ENCODE results near the gene C1orf105. TPM values are rescaled to one million over a fixed set of nuclear protein-coding genes. Genes with fewer than 3 reads are reported as not detected.
A peak's percentile ranks its signal among the peaks of the same experiment; 100 is the strongest.

The C1orf105 gene
- total RNA-seq, 1 experiment from 2014 or later, result not detected

- DNase-seq (ENCODE audit: low spot score) (no peak), ATAC-seq (no peak)
- H3K9me3 Mint-ChIP-seq, result no peaks in the 10 kb centered on the region
- ChIA-PET POLR2A (no interaction called here), CTCF (interaction anchor here (2.1 kb wide), 1 partner anchor 10 kb away, joined by 5 read pairs; no protein-coding TSS in a partner anchor)
- TF ChIP-seq GABPB1 (CRISPR knock-in tag; IDR thresholded peaks at IDR 0.05), result 0 out of 2 replicates have a peak, but pooled peaks have one; percentile 14
- no peak for TF ChIP-seq ATF6 (CRISPR knock-in tag; IDR thresholded peaks at IDR 0.05)
- H3K27ac Mint-ChIP-seq, result no peak overlapping the region
- H3K36me3 Mint-ChIP-seq, result no peaks in the 10 kb centered on the region
- H3K4me3 Mint-ChIP-seq, result no peak overlapping the region
- H3K27me3 Mint-ChIP-seq (ENCODE audit: low read depth), result no peaks in the 10 kb centered on the region
- peaks cover 8% of the 10 kb centered on the region for H3K4me1 Mint-ChIP-seq
These were observed 39.7 kb downstream of the C1orf105 start for GRCh38 chr1:172460177-172460576.

GRCh38 chr1:172460887-172461315 is 40.4 kb downstream of the C1orf105 start:
- no peaks in the 10 kb centered on the region for H3K27me3 Mint-ChIP-seq (ENCODE audit: low read depth)
- no peak for DNase-seq (ENCODE audit: low spot score)
- peak; percentile 60 for ATAC-seq
- no peaks in the 10 kb centered on the region for H3K36me3 Mint-ChIP-seq
- H3K9me3 Mint-ChIP-seq, result no peaks in the 10 kb centered on the region
- H3K4me1 Mint-ChIP-seq, result peaks cover 8% of the 10 kb centered on the region
- H3K4me3 Mint-ChIP-seq, result no peak overlapping the region
- ChIA-PET CTCF (interaction anchor here (2.1 kb wide), 1 partner anchor 11 kb away, joined by 5 read pairs; no protein-coding TSS in a partner anchor), POLR2A (no interaction called here)
- no peak overlapping the region; the same call in 1 of the 2 replicates for H3K27ac Mint-ChIP-seq
- TF ChIP-seq GABPB1 (CRISPR knock-in tag; IDR thresholded peaks at IDR 0.05), result no peak
- no peak for TF ChIP-seq ATF6 (CRISPR knock-in tag; IDR thresholded peaks at IDR 0.05)
- TF ChIP-seq TEAD1 (CRISPR knock-in tag; IDR thresholded peaks at IDR 0.05), result no peak
- no peak for TF ChIP-seq AFF4 (CRISPR knock-in tag; IDR thresholded peaks at IDR 0.05; ENCODE audit: borderline replicate concordance)
- TF ChIP-seq CDX4 (CRISPR knock-in tag; IDR thresholded peaks at IDR 0.05; ENCODE audit: borderline replicate concordance), result no peak
- TF ChIP-seq GRHL2 (CRISPR knock-in tag; IDR thresholded peaks at IDR 0.05; ENCODE audit: insufficient replicate concordance, severe bottlenecking), result no peak
- no peak for TF ChIP-seq IRF2 (CRISPR knock-in tag; IDR thresholded peaks at IDR 0.05; ENCODE audit: borderline replicate concordance, low read depth)

GRCh38 chr1:172465617-172466016 is 45.1 kb downstream of the C1orf105 start:
- ChIA-PET CTCF (no interaction called here), POLR2A (no interaction called here)
- Mint-ChIP-seq H3K27ac (no peak overlapping the region), H3K27me3 (ENCODE audit: low read depth) (no peaks in the 10 kb centered on the region), H3K4me3 (no peak overlapping the region), H3K9me3 (no peaks in the 10 kb centered on the region), H3K36me3 (no peaks in the 10 kb centered on the region), H3K4me1 (peaks cover 6% of the 10 kb centered on the region)
- no peak for ATAC-seq
- no peak for DNase-seq (ENCODE audit: low spot score)
- TF ChIP-seq ZSCAN18 (CRISPR knock-in tag; IDR thresholded peaks at IDR 0.05) (no peak), CBFB (CRISPR knock-in tag; IDR thresholded peaks at IDR 0.05; ENCODE audit: low read depth) (no peak), MYBL2 (CRISPR knock-in tag; IDR thresholded peaks at IDR 0.05) (no peak), STAT6 (CRISPR knock-in tag; conservative IDR thresholded peaks at IDR 0.05; ENCODE audit: low read depth) (no peak), ATF3 (CRISPR knock-in tag; conservative IDR thresholded peaks at IDR 0.05) (no peak), GABPB1 (CRISPR knock-in tag; IDR thresholded peaks at IDR 0.05) (no peak), ZBTB43 (CRISPR knock-in tag; IDR thresholded peaks at IDR 0.05) (no peak), TCF7 (CRISPR knock-in tag; IDR thresholded peaks at IDR 0.05; ENCODE audit: low read depth) (no peak)
